Type B pancreatic cell (in vitro differentiated cells): ENCODE measurements around the gene CHRNA1. TPM values are rescaled to one million over a fixed set of nuclear protein-coding genes. Genes with fewer than 3 reads are reported as not detected.
A peak's percentile ranks its signal among the peaks of the same experiment; 100 is the strongest.

ENCODE experiments used
- DNase-seq: peaks from one replicate; pipeline ENCODE4 v3.0.0; 2021; ENCODE audit warnings: mixed read lengths; ENCODE audit not compliant: unreplicated experiment; ENCODE audit errors: extremely low spot score
- H3K27ac Mint-ChIP-seq: 2 replicates; pipeline ENCODE4 v1.8.0; 2021; ENCODE audit warnings: mild to moderate bottlenecking, mixed read lengths
- H3K27me3 Mint-ChIP-seq: 2 replicates; pipeline ENCODE4 v1.8.0; 2021; ENCODE audit warnings: mixed read lengths
- H3K36me3 Mint-ChIP-seq: 2 replicates; pipeline ENCODE4 v1.8.0; 2021; ENCODE audit warnings: mixed read lengths
- H3K4me1 Mint-ChIP-seq: one replicate; pipeline ENCODE4 v1.8.0; 2021; ENCODE audit warnings: mixed read lengths; ENCODE audit not compliant: unreplicated experiment
- H3K4me3 Mint-ChIP-seq: 2 replicates; pipeline ENCODE4 v1.8.0; 2021; ENCODE audit warnings: mild to moderate bottlenecking, mixed read lengths
- H3K9me3 Mint-ChIP-seq: 2 replicates; pipeline ENCODE4 v1.8.0; 2021; ENCODE audit warnings: mixed read lengths
- total RNA-seq: library from RNA; stranded (reverse); gene quantifications from 2 replicates; pipeline ENCODE4 v1.2.1, GENCODE V29; 2021; ENCODE audit warnings: low replicate concordance
- TF ChIP-seq, protein P1 (sequence below): fragments of 200-600 bp; sonication (generic); conservative IDR thresholded peaks from 2 replicates; pipeline ENCODE4 v1.5.0; 2021; ENCODE audit warnings: antibody characterized with exemption, mild to moderate bottlenecking

The CHRNA1 gene
- total RNA-seq, 1 donor from 2014 or later = 1.1 TPM

DNA sequence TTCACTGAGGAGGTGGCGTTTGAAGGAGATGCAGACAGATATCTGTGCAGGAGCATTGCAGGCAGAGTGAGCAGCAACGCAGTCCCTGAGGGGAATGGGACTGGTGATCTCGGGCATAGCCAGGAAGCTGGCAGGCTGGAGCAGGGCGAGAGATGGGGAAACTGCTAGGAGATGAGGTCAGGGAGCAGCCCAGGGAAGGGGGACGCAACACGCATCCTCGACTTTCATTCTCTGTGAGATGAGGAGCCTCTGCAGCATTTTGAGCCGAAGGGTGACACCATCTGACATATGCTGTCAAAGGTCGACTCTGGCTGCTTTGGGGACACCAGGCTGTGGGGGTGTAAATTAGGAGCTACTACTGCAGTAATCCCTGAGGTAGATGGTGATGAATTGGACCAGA is 4.3 kb upstream of the CHRNA1 start:
- Mint-ChIP-seq H3K27me3 (peaks cover 4% of the 10 kb centered on the region), H3K36me3 (no peaks in the 10 kb centered on the region), H3K27ac (no peak overlapping the region), H3K4me1 (peaks cover 17% of the 10 kb centered on the region), H3K4me3 (no peak overlapping the region), H3K9me3 (no peaks in the 10 kb centered on the region)
- TF ChIP-seq, protein P1, sequence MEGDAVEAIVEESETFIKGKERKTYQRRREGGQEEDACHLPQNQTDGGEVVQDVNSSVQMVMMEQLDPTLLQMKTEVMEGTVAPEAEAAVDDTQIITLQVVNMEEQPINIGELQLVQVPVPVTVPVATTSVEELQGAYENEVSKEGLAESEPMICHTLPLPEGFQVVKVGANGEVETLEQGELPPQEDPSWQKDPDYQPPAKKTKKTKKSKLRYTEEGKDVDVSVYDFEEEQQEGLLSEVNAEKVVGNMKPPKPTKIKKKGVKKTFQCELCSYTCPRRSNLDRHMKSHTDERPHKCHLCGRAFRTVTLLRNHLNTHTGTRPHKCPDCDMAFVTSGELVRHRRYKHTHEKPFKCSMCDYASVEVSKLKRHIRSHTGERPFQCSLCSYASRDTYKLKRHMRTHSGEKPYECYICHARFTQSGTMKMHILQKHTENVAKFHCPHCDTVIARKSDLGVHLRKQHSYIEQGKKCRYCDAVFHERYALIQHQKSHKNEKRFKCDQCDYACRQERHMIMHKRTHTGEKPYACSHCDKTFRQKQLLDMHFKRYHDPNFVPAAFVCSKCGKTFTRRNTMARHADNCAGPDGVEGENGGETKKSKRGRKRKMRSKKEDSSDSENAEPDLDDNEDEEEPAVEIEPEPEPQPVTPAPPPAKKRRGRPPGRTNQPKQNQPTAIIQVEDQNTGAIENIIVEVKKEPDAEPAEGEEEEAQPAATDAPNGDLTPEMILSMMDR = no peak
- no peak for DNase-seq

GRCh38 chr2:174766271-174766670 is 2.0 kb upstream of the CHRNA1 start:
- TF ChIP-seq, protein P1 = no peak
- H3K27ac Mint-ChIP-seq = no peak overlapping the region
- H3K27me3 Mint-ChIP-seq = peaks cover 3% of the 10 kb centered on the region
- H3K9me3 Mint-ChIP-seq = no peaks in the 10 kb centered on the region
- H3K4me1 Mint-ChIP-seq = peaks cover 17% of the 10 kb centered on the region
- no peaks in the 10 kb centered on the region for H3K36me3 Mint-ChIP-seq
- DNase-seq = no peak
- no peak overlapping the region for H3K4me3 Mint-ChIP-seq

GRCh38 chr2:174765576-174765975 is 1.3 kb upstream of the CHRNA1 start:
- no peak overlapping the region for H3K27ac Mint-ChIP-seq
- TF ChIP-seq, protein P1 = no peak
- H3K4me1 Mint-ChIP-seq = peaks cover 21% of the 10 kb centered on the region
- no peak overlapping the region for H3K4me3 Mint-ChIP-seq
- DNase-seq = no peak
- no peaks in the 10 kb centered on the region for H3K36me3 Mint-ChIP-seq
- H3K27me3 Mint-ChIP-seq = peaks cover 3% of the 10 kb centered on the region
- H3K9me3 Mint-ChIP-seq = no peaks in the 10 kb centered on the region

GRCh38 chr2:174763780-174764179 is 492 bp downstream of the CHRNA1 start:
- DNase-seq = no peak
- Mint-ChIP-seq H3K27me3 (peaks cover 3% of the 10 kb centered on the region), H3K9me3 (no peaks in the 10 kb centered on the region), H3K36me3 (no peaks in the 10 kb centered on the region), H3K27ac (no peak overlapping the region), H3K4me1 (peaks cover 21% of the 10 kb centered on the region), H3K4me3 (no peak overlapping the region)
- TF ChIP-seq, protein P1 = no peak

- Mint-ChIP-seq H3K27ac (peak overlapping the region; percentile 17), H3K27me3 (peaks cover 3% of the 10 kb centered on the region), H3K9me3 (no peaks in the 10 kb centered on the region), H3K4me1 (peaks cover 17% of the 10 kb centered on the region), H3K4me3 (no peak overlapping the region), H3K36me3 (no peaks in the 10 kb centered on the region)
- DNase-seq = no peak
- TF ChIP-seq, protein P1 = no peak
These were observed 1.8 kb downstream of the CHRNA1 start for GRCh38 chr2:174762464-174762863.

- Mint-ChIP-seq H3K4me3 (no peak overlapping the region), H3K27me3 (peaks cover 3% of the 10 kb centered on the region), H3K9me3 (no peaks in the 10 kb centered on the region), H3K36me3 (no peaks in the 10 kb centered on the region), H3K27ac (no peak overlapping the region), H3K4me1 (peaks cover 17% of the 10 kb centered on the region)
- TF ChIP-seq, protein P1 = no peak
- no peak for DNase-seq
These were observed 2.4 kb downstream of the CHRNA1 start for GRCh38 chr2:174761837-174762236.
